ENCODE results near the gene ULBP1.
"Not testable (repeated sequence)": the region's sequence is repeated elsewhere in the genome, so short reads cannot be mapped to it uniquely, and the experiment has no call there.

- TF ChIP-seq CTCF (IDR thresholded peaks at IDR 0.05; ENCODE audit: insufficient read depth, low read length, poor library complexity, severe bottlenecking); EZH2phosphoT487 (conservative IDR thresholded peaks at IDR 0.05; ENCODE audit: low read length): not testable (repeated sequence)
Measured at GRCh38 chr6:149945276-149945675, 18.5 kb upstream of the ULBP1 start.
